OCI-LY1 (cell line): ENCODE data around the gene FGF14.

Experiments
- H2AFZ ChIP-seq: fragments of 200-600 bp; sonication (generic), shearing (Covaris generic); 2 replicates; pipeline ENCODE4 v1.6.0; 2014; ENCODE audit warnings: antibody characterized with exemption, mild to moderate bottlenecking, low read length
- H3F3A ChIP-seq: fragments of 200-600 bp; sonication (generic), shearing (Covaris generic); 2 replicates; pipeline ENCODE4 v1.6.0; 2014; ENCODE audit warnings: mild to moderate bottlenecking, antibody characterized with exemption, low read length, moderate library complexity; ENCODE audit not compliant: insufficient read depth
- H3K27ac ChIP-seq: fragments of 200-600 bp; sonication (generic); 2 replicates; pipeline ENCODE4 v1.5.1; 2014; ENCODE audit warnings: low read length, mixed run types, mild to moderate bottlenecking, low read depth; ENCODE audit not compliant: poor library complexity, severe bottlenecking
- H3K27me3 ChIP-seq: fragments of 200-600 bp; sonication (generic); 2 replicates; pipeline ENCODE4 v1.6.0; 2014; ENCODE audit warnings: antibody characterized with exemption, mild to moderate bottlenecking, low read length, moderate library complexity; ENCODE audit not compliant: insufficient read depth
- H3K36me3 ChIP-seq: fragments of 200-600 bp; sonication (generic); 2 replicates; pipeline ENCODE4 v1.6.1; 2014; ENCODE audit warnings: mild to moderate bottlenecking, antibody characterized with exemption, low read length, moderate library complexity, mixed read lengths; ENCODE audit not compliant: insufficient read depth
- H3K4me1 ChIP-seq: fragments of 200-600 bp; sonication (generic); 2 replicates; pipeline ENCODE4 v1.5.1; 2014; ENCODE audit warnings: mild to moderate bottlenecking, low read length, moderate library complexity; ENCODE audit not compliant: insufficient read depth, severe bottlenecking
- H3K4me2 ChIP-seq: fragments of 200-600 bp; sonication (generic), shearing (Covaris generic); 2 replicates; pipeline ENCODE4 v1.6.1; 2014; ENCODE audit warnings: low read length
- H3K4me3 ChIP-seq: fragments of 200-600 bp; sonication (generic); 2 replicates; pipeline ENCODE4 v1.5.1; 2014; ENCODE audit warnings: low read length, low read depth, mild to moderate bottlenecking, mixed read lengths; ENCODE audit not compliant: poor library complexity, severe bottlenecking
- H3K79me2 ChIP-seq: fragments of 200-600 bp; shearing (Covaris generic); 2 replicates; pipeline ENCODE4 v1.6.1; 2016; ENCODE audit warnings: mixed run types, low read length, mixed read lengths; ENCODE audit not compliant: insufficient read depth
- H3K9ac ChIP-seq: fragments of 200-600 bp; sonication (generic), shearing (Covaris generic); 2 replicates; pipeline ENCODE4 v1.6.1; 2014; ENCODE audit warnings: mild to moderate bottlenecking, low read length, mixed read lengths
- H3K9me2 ChIP-seq: fragments of 200-600 bp; sonication (generic), shearing (Covaris generic); 2 replicates; pipeline ENCODE4 v1.6.1; 2014; ENCODE audit warnings: low read depth, mild to moderate bottlenecking, low read length, mixed read lengths
- H3K9me3 ChIP-seq: fragments of 200-600 bp; shearing (Covaris generic); 2 replicates; pipeline ENCODE4 v1.6.1; 2014; ENCODE audit warnings: low read length, mixed read lengths
- H4K20me1 ChIP-seq: fragments of 200-600 bp; sonication (generic), shearing (Covaris generic); 2 replicates; pipeline ENCODE4 v1.6.0; 2016; ENCODE audit warnings: mild to moderate bottlenecking, low read length; ENCODE audit not compliant: insufficient read depth
- CTCF ChIP-seq: fragments of 200-600 bp; sonication (generic), shearing (Covaris generic); IDR thresholded peaks from 2 replicates; pipeline ENCODE4 v1.5.1; 2017; ENCODE audit warnings: mild to moderate bottlenecking, antibody characterized with exemption, low read length, moderate library complexity, mixed read lengths
- EZH2 ChIP-seq: fragments of 200-600 bp; sonication (generic), shearing (Covaris generic); IDR thresholded peaks from 2 replicates; pipeline ENCODE4 v1.8.0; 2017; ENCODE audit warnings: borderline replicate concordance, mixed run types, mild to moderate bottlenecking, antibody characterized with exemption, low read length, moderate library complexity, mixed read lengths

The FGF14 gene

GRCh38 chr13:101925731-101926130, 476.1 kb downstream of the FGF14 start:
- H3K4me3 ChIP-seq = no peak overlapping the region
- no peak overlapping the region for H3K27ac ChIP-seq
- TF ChIP-seq EZH2 (no peak), CTCF (no peak)
- no peaks in the 10 kb centered on the region for H3K36me3 ChIP-seq
- no peaks in the 10 kb centered on the region for H3K9me3 ChIP-seq
- H3K4me2 ChIP-seq = no peak overlapping the region
- H3K27me3 ChIP-seq = no peaks in the 10 kb centered on the region
- H4K20me1 ChIP-seq = no peaks in the 10 kb centered on the region
- H3F3A ChIP-seq = no peaks in the 10 kb centered on the region
- H3K79me2 ChIP-seq = no peaks in the 10 kb centered on the region
- no peaks in the 10 kb centered on the region for H3K9me2 ChIP-seq
- H3K9ac ChIP-seq = no peak overlapping the region
- no peak overlapping the region for H2AFZ ChIP-seq
- no peaks in the 10 kb centered on the region for H3K4me1 ChIP-seq

GRCh38 chr13:101919541-101920181, 482.2 kb downstream of the FGF14 start:
- no peaks in the 10 kb centered on the region for H3F3A ChIP-seq
- H3K9ac ChIP-seq = no peak overlapping the region
- TF ChIP-seq EZH2 (no peak), CTCF (no peak)
- no peak overlapping the region for H3K4me2 ChIP-seq
- no peaks in the 10 kb centered on the region for H3K79me2 ChIP-seq
- no peaks in the 10 kb centered on the region for H4K20me1 ChIP-seq
- H2AFZ ChIP-seq = no peak overlapping the region
- no peaks in the 10 kb centered on the region for H3K27me3 ChIP-seq
- H3K36me3 ChIP-seq = no peaks in the 10 kb centered on the region
- H3K4me1 ChIP-seq = no peaks in the 10 kb centered on the region
- no peak overlapping the region for H3K4me3 ChIP-seq
- no peaks in the 10 kb centered on the region for H3K9me3 ChIP-seq
- H3K27ac ChIP-seq = no peak overlapping the region
- no peaks in the 10 kb centered on the region for H3K9me2 ChIP-seq

GRCh38 chr13:101917833-101918661, 483.8 kb downstream of the FGF14 start:
- no peak overlapping the region for H3K27ac ChIP-seq
- no peaks in the 10 kb centered on the region for H3K36me3 ChIP-seq
- no peaks in the 10 kb centered on the region for H3K4me1 ChIP-seq
- no peaks in the 10 kb centered on the region for H3F3A ChIP-seq
- no peaks in the 10 kb centered on the region for H3K79me2 ChIP-seq
- H3K4me3 ChIP-seq = no peak overlapping the region
- H3K27me3 ChIP-seq = no peaks in the 10 kb centered on the region
- TF ChIP-seq CTCF (no peak), EZH2 (no peak)
- H3K9ac ChIP-seq = no peak overlapping the region
- H4K20me1 ChIP-seq = no peaks in the 10 kb centered on the region
- H3K4me2 ChIP-seq = no peak overlapping the region
- H3K9me3 ChIP-seq = no peaks in the 10 kb centered on the region
- H2AFZ ChIP-seq = no peak overlapping the region
- H3K9me2 ChIP-seq = no peaks in the 10 kb centered on the region
